GM23338 (cell line): ENCODE data around the gene KLHL21. TPM values are rescaled to one million over a fixed set of nuclear protein-coding genes. Genes with fewer than 3 reads are reported as not detected.

Experiments used
- ATAC-seq: fragments of 200-7000 bp; cut with Tn5 transposase; 3 replicates; pipeline ENCODE4 v1.9.1; 2020
- DNase-seq: peaks from one replicate; pipeline ENCODE4 v3.0.0-alpha.2; 2015; ENCODE audit warnings: low spot score
- H2AFZ ChIP-seq: fragments of 200-600 bp; sonication (generic); 2 replicates; pipeline ENCODE4 v1.8.0; 2016; ENCODE audit warnings: antibody characterized with exemption, mild to moderate bottlenecking, moderate library complexity
- H3F3A ChIP-seq: fragments of 200-600 bp; sonication (generic); replicated peaks from 2 replicates; pipeline ENCODE4 v1.8.0; 2017; ENCODE audit warnings: antibody characterized with exemption, mixed run types, low read depth
- H3K27ac ChIP-seq: fragments of 200-600 bp; sonication (generic); 2 replicates; pipeline ENCODE4 v1.6.1; 2016; ENCODE audit warnings: low read depth
- H3K27me3 ChIP-seq: fragments of 200-600 bp; sonication (generic); 2 replicates; pipeline ENCODE4 v1.8.0; 2016; ENCODE audit warnings: mild to moderate bottlenecking, mixed run types, moderate library complexity; ENCODE audit not compliant: insufficient read depth
- H3K36me3 ChIP-seq: fragments of 200-600 bp; sonication (generic); 2 replicates; pipeline ENCODE4 v1.8.0; 2016; ENCODE audit warnings: mild to moderate bottlenecking; ENCODE audit not compliant: insufficient read depth
- H3K4me1 ChIP-seq: fragments of 200-600 bp; sonication (generic); 2 replicates; pipeline ENCODE4 v1.8.0; 2016; ENCODE audit warnings: mild to moderate bottlenecking, moderate library complexity; ENCODE audit not compliant: insufficient read depth
- H3K4me2 ChIP-seq: fragments of 200-600 bp; sonication (generic); 2 replicates; pipeline ENCODE4 v1.7.1; 2017; ENCODE audit warnings: mixed run types
- H3K4me3 ChIP-seq: fragments of 200-600 bp; sonication (generic); 2 replicates; pipeline ENCODE4 v1.6.1; 2016; ENCODE audit warnings: mixed run types
- H3K79me2 ChIP-seq: fragments of 200-600 bp; sonication (generic); replicated peaks from 2 replicates; pipeline ENCODE4 v1.8.0; 2017; ENCODE audit warnings: mild to moderate bottlenecking; ENCODE audit not compliant: insufficient read depth
- H3K9me2 ChIP-seq: fragments of 200-600 bp; sonication (generic); 2 replicates; pipeline ENCODE4 v1.8.0; 2017; ENCODE audit not compliant: insufficient read depth
- H4K20me1 ChIP-seq: fragments of 200-600 bp; sonication (generic); replicated peaks from 2 replicates; pipeline ENCODE4 v1.8.0; 2017; ENCODE audit warnings: mild to moderate bottlenecking; ENCODE audit not compliant: insufficient read depth
- H3K27ac Mint-ChIP-seq: 2 replicates; pipeline ENCODE4 v1.8.0; 2020; ENCODE audit warnings: inconsistent platforms, mild to moderate bottlenecking, moderate library complexity, mixed read lengths
- H3K27me3 Mint-ChIP-seq: 3 replicates; pipeline ENCODE4 v1.8.0; 2022; ENCODE audit warnings: low read depth, mild to moderate bottlenecking, moderate library complexity, mixed read lengths, inconsistent platforms; ENCODE audit not compliant: insufficient read depth, poor library complexity
- H3K36me3 Mint-ChIP-seq: 3 replicates; pipeline ENCODE4 v1.8.0; 2021; ENCODE audit warnings: low read depth, mild to moderate bottlenecking, inconsistent platforms, moderate library complexity, mixed read lengths
- H3K4me1 Mint-ChIP-seq: 3 replicates; pipeline ENCODE4 v1.8.0; 2020; ENCODE audit warnings: mild to moderate bottlenecking, inconsistent platforms, mixed read lengths
- H3K4me3 Mint-ChIP-seq: 3 replicates; pipeline ENCODE4 v1.8.0; 2021; ENCODE audit warnings: moderate library complexity, mild to moderate bottlenecking, inconsistent platforms, mixed read lengths
- H3K9me3 Mint-ChIP-seq: 3 replicates; pipeline ENCODE4 v1.8.0; 2020; ENCODE audit warnings: moderate library complexity, mild to moderate bottlenecking, inconsistent platforms, mixed read lengths
- STAT1 ChIP-seq: IDR thresholded peaks from one replicate; pipeline ENCODE4 v1.6.1; 2016; ENCODE audit warnings: antibody characterized with exemption; ENCODE audit not compliant: unreplicated experiment
- ZNF331 ChIP-seq: fragments of 250-450 bp; sonication (Bioruptor Pico); IDR thresholded peaks from 2 replicates; pipeline ENCODE4 v1.5.0; 2020; ENCODE audit warnings: low read depth, mild to moderate bottlenecking, moderate library complexity
- polyA plus RNA-seq: library from polyadenylated mRNA; unstranded; fragments of >200 nt; fragmentation: Nextera tagmentation; extraction: Ambion mirVana; gene quantifications from 2 replicates; pipeline ENCODE4 v1.2.1, GENCODE V29; 2016
- total RNA-seq: library from RNA; depleted of rRNA; stranded (reverse); fragments of >200 nt; shearing (Covaris generic); gene quantifications from 2 replicates; pipeline ENCODE4 v1.2.3, GENCODE V29; 2014
- TF ChIP-seq, protein P1 (sequence below): fragments of 250-450 bp; sonication (Bioruptor Pico); IDR thresholded peaks from 2 replicates; pipeline ENCODE4 v1.5.0; 2020; ENCODE audit warnings: mild to moderate bottlenecking, moderate library complexity

KLHL21 gene
- total and polyA plus RNA-seq, 2 experiments from 2014 or later, result 7.3 to 35.9 TPM

- peaks cover 23% of the 10 kb centered on the region for H3F3A ChIP-seq
- Mint-ChIP-seq H3K9me3 (peaks cover 3% of the 10 kb centered on the region; the same call in 1 of the 3 replicates), H3K27ac (no peak overlapping the region), H3K36me3 (peaks cover 27% of the 10 kb centered on the region), H3K4me3 (peak overlapping the region; percentile 73; the same call in 2 of the 3 replicates), H3K4me1 (peaks cover 20% of the 10 kb centered on the region), H3K27me3 (peaks cover 32% of the 10 kb centered on the region)
- peaks cover 14% of the 10 kb centered on the region for H3K27me3 ChIP-seq
- peak overlapping the region; percentile 79 for H3K4me2 ChIP-seq
- H3K36me3 ChIP-seq, result 0 out of 2 replicates have a peak, but pooled peaks cover 6% of the 10 kb centered on the region
- H3K9me2 ChIP-seq, result peaks cover 3% of the 10 kb centered on the region; the same call in 1 of the 2 replicates
- peak overlapping the region; percentile 80; the same call in 1 of the 2 replicates for H3K27ac ChIP-seq
- H2AFZ ChIP-seq, result no peak overlapping the region
- no peak for TF ChIP-seq STAT1
- TF ChIP-seq ZNF331 (CRISPR knock-in tag), result no peak
- TF ChIP-seq, protein P1, sequence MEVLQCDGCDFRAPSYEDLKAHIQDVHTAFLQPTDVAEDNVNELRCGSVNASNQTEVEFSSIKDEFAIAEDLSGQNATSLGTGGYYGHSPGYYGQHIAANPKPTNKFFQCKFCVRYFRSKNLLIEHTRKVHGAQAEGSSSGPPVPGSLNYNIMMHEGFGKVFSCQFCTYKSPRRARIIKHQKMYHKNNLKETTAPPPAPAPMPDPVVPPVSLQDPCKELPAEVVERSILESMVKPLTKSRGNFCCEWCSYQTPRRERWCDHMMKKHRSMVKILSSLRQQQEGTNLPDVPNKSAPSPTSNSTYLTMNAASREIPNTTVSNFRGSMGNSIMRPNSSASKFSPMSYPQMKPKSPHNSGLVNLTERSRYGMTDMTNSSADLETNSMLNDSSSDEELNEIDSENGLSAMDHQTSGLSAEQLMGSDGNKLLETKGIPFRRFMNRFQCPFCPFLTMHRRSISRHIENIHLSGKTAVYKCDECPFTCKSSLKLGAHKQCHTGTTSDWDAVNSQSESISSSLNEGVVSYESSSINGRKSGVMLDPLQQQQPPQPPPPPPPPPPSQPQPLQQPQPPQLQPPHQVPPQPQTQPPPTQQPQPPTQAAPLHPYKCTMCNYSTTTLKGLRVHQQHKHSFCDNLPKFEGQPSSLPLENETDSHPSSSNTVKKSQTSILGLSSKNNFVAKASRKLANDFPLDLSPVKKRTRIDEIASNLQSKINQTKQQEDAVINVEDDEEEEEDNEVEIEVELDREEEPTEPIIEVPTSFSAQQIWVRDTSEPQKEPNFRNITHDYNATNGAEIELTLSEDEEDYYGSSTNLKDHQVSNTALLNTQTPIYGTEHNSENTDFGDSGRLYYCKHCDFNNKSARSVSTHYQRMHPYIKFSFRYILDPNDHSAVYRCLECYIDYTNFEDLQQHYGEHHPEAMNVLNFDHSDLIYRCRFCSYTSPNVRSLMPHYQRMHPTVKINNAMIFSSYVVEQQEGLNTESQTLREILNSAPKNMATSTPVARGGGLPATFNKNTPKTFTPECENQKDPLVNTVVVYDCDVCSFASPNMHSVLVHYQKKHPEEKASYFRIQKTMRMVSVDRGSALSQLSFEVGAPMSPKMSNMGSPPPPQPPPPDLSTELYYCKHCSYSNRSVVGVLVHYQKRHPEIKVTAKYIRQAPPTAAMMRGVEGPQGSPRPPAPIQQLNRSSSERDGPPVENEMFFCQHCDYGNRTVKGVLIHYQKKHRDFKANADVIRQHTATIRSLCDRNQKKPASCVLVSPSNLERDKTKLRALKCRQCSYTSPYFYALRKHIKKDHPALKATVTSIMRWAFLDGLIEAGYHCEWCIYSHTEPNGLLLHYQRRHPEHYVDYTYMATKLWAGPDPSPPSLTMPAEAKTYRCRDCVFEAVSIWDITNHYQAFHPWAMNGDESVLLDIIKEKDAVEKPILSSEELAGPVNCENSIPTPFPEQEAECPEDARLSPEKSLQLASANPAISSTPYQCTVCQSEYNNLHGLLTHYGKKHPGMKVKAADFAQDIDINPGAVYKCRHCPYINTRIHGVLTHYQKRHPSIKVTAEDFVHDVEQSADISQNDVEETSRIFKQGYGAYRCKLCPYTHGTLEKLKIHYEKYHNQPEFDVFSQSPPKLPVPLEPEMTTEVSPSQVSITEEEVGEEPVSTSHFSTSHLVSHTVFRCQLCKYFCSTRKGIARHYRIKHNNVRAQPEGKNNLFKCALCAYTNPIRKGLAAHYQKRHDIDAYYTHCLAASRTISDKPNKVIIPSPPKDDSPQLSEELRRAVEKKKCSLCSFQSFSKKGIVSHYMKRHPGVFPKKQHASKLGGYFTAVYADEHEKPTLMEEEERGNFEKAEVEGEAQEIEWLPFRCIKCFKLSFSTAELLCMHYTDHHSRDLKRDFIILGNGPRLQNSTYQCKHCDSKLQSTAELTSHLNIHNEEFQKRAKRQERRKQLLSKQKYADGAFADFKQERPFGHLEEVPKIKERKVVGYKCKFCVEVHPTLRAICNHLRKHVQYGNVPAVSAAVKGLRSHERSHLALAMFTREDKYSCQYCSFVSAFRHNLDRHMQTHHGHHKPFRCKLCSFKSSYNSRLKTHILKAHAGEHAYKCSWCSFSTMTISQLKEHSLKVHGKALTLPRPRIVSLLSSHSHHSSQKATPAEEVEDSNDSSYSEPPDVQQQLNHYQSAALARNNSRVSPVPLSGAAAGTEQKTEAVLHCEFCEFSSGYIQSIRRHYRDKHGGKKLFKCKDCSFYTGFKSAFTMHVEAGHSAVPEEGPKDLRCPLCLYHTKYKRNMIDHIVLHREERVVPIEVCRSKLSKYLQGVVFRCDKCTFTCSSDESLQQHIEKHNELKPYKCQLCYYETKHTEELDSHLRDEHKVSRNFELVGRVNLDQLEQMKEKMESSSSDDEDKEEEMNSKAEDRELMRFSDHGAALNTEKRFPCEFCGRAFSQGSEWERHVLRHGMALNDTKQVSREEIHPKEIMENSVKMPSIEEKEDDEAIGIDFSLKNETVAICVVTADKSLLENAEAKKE (CRISPR knock-in tag), result no peak
- H3K79me2 ChIP-seq, result peaks cover 45% of the 10 kb centered on the region
- ATAC-seq (peak; percentile 18), DNase-seq (peak; percentile 68)
- peaks cover 11% of the 10 kb centered on the region for H3K4me1 ChIP-seq
- H4K20me1 ChIP-seq, result peaks cover 38% of the 10 kb centered on the region
- H3K4me3 ChIP-seq, result peak overlapping the region; percentile 96
These were observed 11.6 kb upstream of the KLHL21 start for GRCh38 chr1:6614019-6614928.
